Spleen (tissue), 7 donors: ENCODE measurements around the gene ZDHHC18.

Experiments
- POLR2A ChIP-seq, 3 donors: fragments of 450-650 bp; IDR thresholded peaks; one replicate each; pipeline ENCODE4 v1.5.1; 2017; ENCODE audit warnings: antibody characterized with exemption in 3 of 3, mild to moderate bottlenecking in 1 of 3
- POLR2AphosphoS5 ChIP-seq, 3 donors: sonication (generic); formaldehyde crosslinking; IDR thresholded peaks; one replicate each; pipeline ENCODE4 v1.5.1; 2017; ENCODE audit warnings: antibody characterized with exemption in 3 of 3
- TF ChIP-seq, protein P1 (sequence below), 11 experiments: fragments of 200-600 bp in 7 of 11; fragments of 450-650 bp in 4 of 11; sonication (generic) in 4 of 11; IDR thresholded peaks in 8 of 11; conservative IDR thresholded peaks in 3 of 11; 1 replicate in 7 of 11; 2 replicates in 4 of 11; pipeline versions ENCODE4 v1.4.0 to v1.8.0; 2016 to 2021; ENCODE audit warnings: antibody characterized with exemption in 11 of 11, inconsistent platforms in 4 of 11, mild to moderate bottlenecking in 1 of 11
- donor health status: DM: no; HTN: no; CAD: no; lungs with moderate emphysema.
- donor health status: DM: no; HTN: no; CAD: no.
- donor health status: DM: no; HTN: no; CAD: no.

DNA sequence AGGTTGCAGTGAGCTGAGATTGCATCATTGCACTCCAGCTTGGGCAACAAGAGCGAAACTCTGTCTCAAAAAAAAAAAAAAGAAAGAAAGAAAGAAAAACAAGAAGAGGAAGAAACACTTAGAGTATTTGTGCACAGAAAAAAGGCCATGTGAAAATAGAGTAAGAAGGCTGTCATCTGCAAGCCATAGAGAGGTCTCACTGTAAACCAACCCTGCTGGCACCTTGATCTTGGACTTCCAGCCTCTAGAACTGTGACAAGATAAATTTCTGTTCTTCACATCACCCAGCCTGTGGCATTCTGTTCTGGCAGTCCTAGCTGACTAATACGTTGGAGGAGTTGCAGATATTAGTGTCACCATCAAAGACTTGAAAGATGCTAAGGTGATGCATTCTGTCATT is 12.1 kb upstream of the ZDHHC18 start:
- TF ChIP-seq, protein P1, sequence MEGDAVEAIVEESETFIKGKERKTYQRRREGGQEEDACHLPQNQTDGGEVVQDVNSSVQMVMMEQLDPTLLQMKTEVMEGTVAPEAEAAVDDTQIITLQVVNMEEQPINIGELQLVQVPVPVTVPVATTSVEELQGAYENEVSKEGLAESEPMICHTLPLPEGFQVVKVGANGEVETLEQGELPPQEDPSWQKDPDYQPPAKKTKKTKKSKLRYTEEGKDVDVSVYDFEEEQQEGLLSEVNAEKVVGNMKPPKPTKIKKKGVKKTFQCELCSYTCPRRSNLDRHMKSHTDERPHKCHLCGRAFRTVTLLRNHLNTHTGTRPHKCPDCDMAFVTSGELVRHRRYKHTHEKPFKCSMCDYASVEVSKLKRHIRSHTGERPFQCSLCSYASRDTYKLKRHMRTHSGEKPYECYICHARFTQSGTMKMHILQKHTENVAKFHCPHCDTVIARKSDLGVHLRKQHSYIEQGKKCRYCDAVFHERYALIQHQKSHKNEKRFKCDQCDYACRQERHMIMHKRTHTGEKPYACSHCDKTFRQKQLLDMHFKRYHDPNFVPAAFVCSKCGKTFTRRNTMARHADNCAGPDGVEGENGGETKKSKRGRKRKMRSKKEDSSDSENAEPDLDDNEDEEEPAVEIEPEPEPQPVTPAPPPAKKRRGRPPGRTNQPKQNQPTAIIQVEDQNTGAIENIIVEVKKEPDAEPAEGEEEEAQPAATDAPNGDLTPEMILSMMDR (IDR thresholded peaks at IDR 0.05 in 8 of 11, conservative IDR thresholded peaks at IDR 0.05 in 3 of 11): no peak
- TF ChIP-seq POLR2A (IDR thresholded peaks at IDR 0.05): no peak
- no peak for TF ChIP-seq POLR2AphosphoS5 (IDR thresholded peaks at IDR 0.05)
